K562 (cell line): Measurements from ENCODE around the gene APOBEC3C. TPM values are rescaled to one million over a fixed set of nuclear protein-coding genes. Genes with fewer than 3 reads are reported as not detected.

Source experiments
- BCOR ChIP-seq: fragments of 450-650 bp; IDR thresholded peaks from 2 replicates; pipeline ENCODE4 v1.6.1; 2016
- BHLHE40 ChIP-seq: IDR thresholded peaks from 2 replicates; pipeline ENCODE4 v1.6.1; 2011; ENCODE audit warnings: low read length, improper control_type of control experiment
- FIP1L1 ChIP-seq: fragments of 200-400 bp; formaldehyde crosslinking; IDR thresholded peaks from 2 replicates; pipeline ENCODE4 v1.6.1; 2018; ENCODE audit warnings: mild to moderate bottlenecking, low read depth, low read length; ENCODE audit not compliant: poor library complexity, severe bottlenecking
- FOXJ2 ChIP-seq: fragments of 200-800 bp; sonication (Bioruptor generic); IDR thresholded peaks from 2 replicates; pipeline ENCODE4 v1.6.1; 2016; ENCODE audit warnings: missing genetic modification characterization, missing compliant biosample characterization
- GABPA ChIP-seq: fragments of 200-800 bp; sonication (Bioruptor generic); conservative IDR thresholded peaks from 2 replicates; pipeline ENCODE4 v1.6.1; 2016; ENCODE audit warnings: low read depth, missing genetic modification characterization, missing compliant biosample characterization
- HNRNPL ChIP-seq: fragments of 200-400 bp; formaldehyde crosslinking; IDR thresholded peaks from 2 replicates; pipeline ENCODE4 v1.6.1; 2017; ENCODE audit warnings: low read depth, mild to moderate bottlenecking, low read length
- KDM1A ChIP-seq, 2 experiments: fragments of 450-650 bp; IDR thresholded peaks; 2 replicates each; pipeline ENCODE4 v1.6.1; 2016; ENCODE audit warnings: mild to moderate bottlenecking in 2 of 2
- LEF1 ChIP-seq: fragments of 450-650 bp; IDR thresholded peaks from 2 replicates; pipeline ENCODE4 v1.6.1; 2016; ENCODE audit warnings: mild to moderate bottlenecking
- NBN ChIP-seq: fragments of 450-650 bp; IDR thresholded peaks from 2 replicates; pipeline ENCODE4 v1.6.1; 2016; ENCODE audit warnings: low read depth, mild to moderate bottlenecking
- NCOA6 ChIP-seq: fragments of 450-650 bp; IDR thresholded peaks from 2 replicates; pipeline ENCODE4 v1.6.1; 2017; ENCODE audit warnings: mild to moderate bottlenecking
- POLR2H ChIP-seq: IDR thresholded peaks from 2 replicates; pipeline ENCODE4 v1.6.1; 2016; ENCODE audit warnings: missing genetic modification characterization, low read depth, mild to moderate bottlenecking, control low read depth, missing compliant biosample characterization, moderate library complexity
- RBBP5 ChIP-seq: fragments of 200-600 bp; sonication (generic); IDR thresholded peaks from 2 replicates; pipeline ENCODE4 v1.6.1; 2012; ENCODE audit warnings: borderline replicate concordance, mild to moderate bottlenecking, low read length, control low read depth, inconsistent platforms; ENCODE audit not compliant: insufficient read depth, poor library complexity, severe bottlenecking
- SOX6 ChIP-seq: fragments of 450-650 bp; IDR thresholded peaks from 2 replicates; pipeline ENCODE4 v1.6.1; 2014; ENCODE audit warnings: mild to moderate bottlenecking
- TCF3 ChIP-seq: sonication (generic); formaldehyde crosslinking; IDR thresholded peaks from 2 replicates; pipeline ENCODE4 v1.4.0; 2020; ENCODE audit warnings: mild to moderate bottlenecking, missing genetic modification reagents
- ZBTB33 ChIP-seq: sonication (generic); formaldehyde crosslinking; IDR thresholded peaks from 2 replicates; pipeline ENCODE4 v1.8.1; 2023; ENCODE audit warnings: mild to moderate bottlenecking, missing genetic modification reagents
- ZFX ChIP-seq: sonication (generic); formaldehyde crosslinking; IDR thresholded peaks from 2 replicates; pipeline ENCODE4 v1.8.0; 2022; ENCODE audit warnings: mild to moderate bottlenecking, missing genetic modification reagents, moderate library complexity
- ZNF407 ChIP-seq: fragments of 450-650 bp; IDR thresholded peaks from 2 replicates; pipeline ENCODE4 v1.6.1; 2016; ENCODE audit warnings: low read depth
- ZNF511 ChIP-seq: sonication (generic); formaldehyde crosslinking; IDR thresholded peaks from 2 replicates; pipeline ENCODE4 v1.8.0; 2022; ENCODE audit warnings: mild to moderate bottlenecking, missing genetic modification reagents
- polyA plus RNA-seq, 8 experiments: library from polyadenylated mRNA; depleted of rRNA in 4 of 8; stranded (reverse) in 5 of 8; unstranded in 3 of 8; fragments of >200 nt; fragmentation: Nextera tagmentation in 2 of 8; fragmentation: Illumina TruSeq in 1 of 8; extraction: Ambion mirVana in 2 of 8; extraction: Trizol in 1 of 8; gene quantifications; 2 replicates each; pipeline versions ENCODE4 v1.2.1 to v1.2.3, GENCODE V29; 2011 to 2014; ENCODE audit warnings: inconsistent platforms in 1 of 8, missing spikeins in 1 of 8
- total RNA-seq, 7 experiments: library from RNA; depleted of rRNA in 6 of 7; stranded (reverse); fragments of >200 nt in 6 of 7; fragmentation: Illumina TruSeq in 2 of 7; extraction: Trizol in 2 of 7; gene quantifications; 2 replicates each; pipeline versions ENCODE4 v1.2.1 to v1.2.3, GENCODE V29; 2011 to 2021; ENCODE audit warnings: low replicate concordance in 1 of 7

The APOBEC3C gene
- total and polyA plus RNA-seq, 9 of the 15 experiments (the other 6 are each of a cell fraction or from before 2014, with no cell fraction given), result 12.4 to 285 (median 55.5) TPM

GRCh38 chr22:39013942-39014722 lies at the start of gene APOBEC3C (continued):
- peak; percentile 38; the same call in 1 of the 2 replicates for TF ChIP-seq FOXJ2
- 0 out of 4 replicates have a peak, but pooled peaks of 1 of the 2 experiments have one; percentile 8 for TF ChIP-seq KDM1A (IDR thresholded peaks at IDR 0.05)
- TF ChIP-seq POLR2H (tag), result peak; percentile 81
- TF ChIP-seq FIP1L1, result no peak
- TF ChIP-seq HNRNPL, result no peak
- peak; percentile 12; the same call in 1 of the 2 replicates for TF ChIP-seq BHLHE40
- TF ChIP-seq RBBP5, result peak; percentile 15
- TF ChIP-seq TCF3 (CRISPR knock-in tag), result peak; percentile 82
- peak; percentile 78 for TF ChIP-seq ZFX (CRISPR knock-in tag)
- TF ChIP-seq LEF1, result peak; percentile 56; the same call in 1 of the 2 replicates
- TF ChIP-seq GABPA (tag), result peak; percentile 11; the same call in 1 of the 2 replicates
- TF ChIP-seq NBN, result no peak
- no peak for TF ChIP-seq NCOA6
- TF ChIP-seq ZNF511 (CRISPR knock-in tag), result 0 out of 2 replicates have a peak, but pooled peaks have one; percentile 20
- peak; percentile 44; the same call in 1 of the 2 replicates for TF ChIP-seq BCOR
- 0 out of 2 replicates have a peak, but pooled peaks have one; percentile 30 for TF ChIP-seq ZBTB33 (CRISPR knock-in tag)
- TF ChIP-seq ZNF407, result no peak
- peak; percentile 76 for TF ChIP-seq SOX6
